HL-60 (cell line): ENCODE measurements around the gene DHDH.

ENCODE experiments used
- DNase-seq, 2 experiments: peaks; one replicate each; pipeline ENCODE4 v3.0.0-alpha.2; 2010 to 2020; ENCODE audit warnings: low read depth in 1 of 2, low spot score in 1 of 2
- H3K27ac ChIP-seq: fragments of 250-450 bp; sonication (Bioruptor Pico); replicated peaks from 2 replicates; pipeline ENCODE4 v1.5.1; 2020; ENCODE audit warnings: mild to moderate bottlenecking, moderate library complexity
- H3K27me3 ChIP-seq: fragments of 250-450 bp; sonication (Bioruptor Pico); 2 replicates; pipeline ENCODE4 v1.5.1; 2021; ENCODE audit warnings: mild to moderate bottlenecking, moderate library complexity; ENCODE audit not compliant: insufficient read depth, poor library complexity, severe bottlenecking
- H3K4me3 ChIP-seq: replicated peaks from 2 replicates; pipeline ENCODE4 v1.5.1; 2011; ENCODE audit warnings: mild to moderate bottlenecking, control low read depth, low read length; ENCODE audit not compliant: insufficient read depth
- GABPA ChIP-seq: IDR thresholded peaks from 2 replicates; pipeline ENCODE4 v1.6.1; 2012; ENCODE audit warnings: low read depth
- POLR2AphosphoS5 ChIP-seq: IDR thresholded peaks from 2 replicates; pipeline ENCODE4 v1.6.1; 2012; ENCODE audit warnings: low read depth
- REST ChIP-seq: IDR thresholded peaks from 2 replicates; pipeline ENCODE4 v1.6.1; 2012; ENCODE audit warnings: low read depth; ENCODE audit not compliant: insufficient replicate concordance
- SPI1 ChIP-seq: IDR thresholded peaks from 2 replicates; pipeline ENCODE4 v1.6.1; 2012; ENCODE audit warnings: low read depth, mild to moderate bottlenecking, borderline replicate concordance
- TF ChIP-seq, protein P1 (sequence below): IDR thresholded peaks from one replicate; pipeline ENCODE4 v1.5.1; 2011; ENCODE audit warnings: low read length, control low read depth, inconsistent platforms; ENCODE audit not compliant: insufficient read depth

Gene DHDH

DNA sequence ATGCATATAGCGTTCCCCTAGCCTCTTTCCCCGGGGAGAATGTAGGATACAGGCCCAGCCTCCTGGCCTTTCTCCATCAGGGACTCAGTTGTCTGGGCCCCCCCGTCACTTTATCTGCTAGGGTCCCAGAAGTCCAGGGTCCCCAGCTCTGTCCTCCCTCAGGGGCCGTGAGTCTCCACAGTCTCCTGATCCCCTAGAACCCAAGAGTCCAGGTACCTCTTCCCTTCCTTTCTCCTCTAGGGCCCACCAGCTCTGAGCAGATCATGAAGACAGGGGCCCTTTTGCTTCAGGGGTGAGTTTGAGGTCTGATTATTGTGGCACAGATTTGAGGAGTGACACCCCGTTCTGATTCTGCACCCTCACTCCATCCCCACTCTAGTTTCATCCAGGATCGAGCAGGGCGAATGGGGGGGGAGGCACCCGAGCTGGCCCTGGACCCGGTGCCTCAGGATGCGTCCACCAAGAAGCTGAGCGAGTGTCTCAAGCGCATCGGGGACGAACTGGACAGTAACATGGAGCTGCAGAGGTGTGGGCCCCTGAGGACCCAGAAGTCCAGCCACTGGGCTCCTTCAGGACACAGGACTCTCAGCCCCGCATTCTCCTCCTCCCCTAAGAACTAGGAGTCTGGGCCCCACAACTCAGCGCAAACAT lies 21.9 kb downstream of the DHDH start:
- DNase-seq: no peak
- no peaks in the 10 kb centered on the region for H3K27me3 ChIP-seq
- peak overlapping the region; percentile 77 for H3K27ac ChIP-seq
- TF ChIP-seq SPI1 (no peak), REST (no peak), POLR2AphosphoS5 (no peak), GABPA (no peak)
- TF ChIP-seq, protein P1, sequence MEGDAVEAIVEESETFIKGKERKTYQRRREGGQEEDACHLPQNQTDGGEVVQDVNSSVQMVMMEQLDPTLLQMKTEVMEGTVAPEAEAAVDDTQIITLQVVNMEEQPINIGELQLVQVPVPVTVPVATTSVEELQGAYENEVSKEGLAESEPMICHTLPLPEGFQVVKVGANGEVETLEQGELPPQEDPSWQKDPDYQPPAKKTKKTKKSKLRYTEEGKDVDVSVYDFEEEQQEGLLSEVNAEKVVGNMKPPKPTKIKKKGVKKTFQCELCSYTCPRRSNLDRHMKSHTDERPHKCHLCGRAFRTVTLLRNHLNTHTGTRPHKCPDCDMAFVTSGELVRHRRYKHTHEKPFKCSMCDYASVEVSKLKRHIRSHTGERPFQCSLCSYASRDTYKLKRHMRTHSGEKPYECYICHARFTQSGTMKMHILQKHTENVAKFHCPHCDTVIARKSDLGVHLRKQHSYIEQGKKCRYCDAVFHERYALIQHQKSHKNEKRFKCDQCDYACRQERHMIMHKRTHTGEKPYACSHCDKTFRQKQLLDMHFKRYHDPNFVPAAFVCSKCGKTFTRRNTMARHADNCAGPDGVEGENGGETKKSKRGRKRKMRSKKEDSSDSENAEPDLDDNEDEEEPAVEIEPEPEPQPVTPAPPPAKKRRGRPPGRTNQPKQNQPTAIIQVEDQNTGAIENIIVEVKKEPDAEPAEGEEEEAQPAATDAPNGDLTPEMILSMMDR: no peak
- H3K4me3 ChIP-seq: peak overlapping the region; percentile 96

DNA sequence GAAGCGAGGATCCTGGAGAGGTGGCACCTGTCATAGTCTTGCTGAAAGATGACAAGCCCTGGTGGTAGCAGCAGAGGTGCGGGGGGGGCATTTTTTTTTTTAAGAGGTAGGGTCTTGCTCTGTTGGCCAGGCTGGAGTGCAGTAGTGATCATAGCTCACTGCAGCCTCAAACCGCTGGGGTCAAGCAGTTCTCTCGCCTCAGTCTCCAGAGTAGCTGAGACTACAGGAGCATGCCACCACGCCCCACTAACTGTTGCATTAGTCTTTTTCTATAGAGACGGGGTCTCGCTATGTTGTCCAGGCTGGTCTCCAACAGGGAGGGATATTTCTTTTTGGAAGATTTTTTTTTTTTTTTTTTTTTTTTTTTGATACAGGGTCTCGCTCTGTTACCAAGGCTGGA lies 24.5 kb downstream of the DHDH start:
- no peak overlapping the region for H3K27ac ChIP-seq
- no peak for TF ChIP-seq SPI1
- no peak for TF ChIP-seq REST
- TF ChIP-seq, protein P1: no peak
- TF ChIP-seq POLR2AphosphoS5: no peak
- no peak for TF ChIP-seq GABPA
- DNase-seq: no peak

DNA sequence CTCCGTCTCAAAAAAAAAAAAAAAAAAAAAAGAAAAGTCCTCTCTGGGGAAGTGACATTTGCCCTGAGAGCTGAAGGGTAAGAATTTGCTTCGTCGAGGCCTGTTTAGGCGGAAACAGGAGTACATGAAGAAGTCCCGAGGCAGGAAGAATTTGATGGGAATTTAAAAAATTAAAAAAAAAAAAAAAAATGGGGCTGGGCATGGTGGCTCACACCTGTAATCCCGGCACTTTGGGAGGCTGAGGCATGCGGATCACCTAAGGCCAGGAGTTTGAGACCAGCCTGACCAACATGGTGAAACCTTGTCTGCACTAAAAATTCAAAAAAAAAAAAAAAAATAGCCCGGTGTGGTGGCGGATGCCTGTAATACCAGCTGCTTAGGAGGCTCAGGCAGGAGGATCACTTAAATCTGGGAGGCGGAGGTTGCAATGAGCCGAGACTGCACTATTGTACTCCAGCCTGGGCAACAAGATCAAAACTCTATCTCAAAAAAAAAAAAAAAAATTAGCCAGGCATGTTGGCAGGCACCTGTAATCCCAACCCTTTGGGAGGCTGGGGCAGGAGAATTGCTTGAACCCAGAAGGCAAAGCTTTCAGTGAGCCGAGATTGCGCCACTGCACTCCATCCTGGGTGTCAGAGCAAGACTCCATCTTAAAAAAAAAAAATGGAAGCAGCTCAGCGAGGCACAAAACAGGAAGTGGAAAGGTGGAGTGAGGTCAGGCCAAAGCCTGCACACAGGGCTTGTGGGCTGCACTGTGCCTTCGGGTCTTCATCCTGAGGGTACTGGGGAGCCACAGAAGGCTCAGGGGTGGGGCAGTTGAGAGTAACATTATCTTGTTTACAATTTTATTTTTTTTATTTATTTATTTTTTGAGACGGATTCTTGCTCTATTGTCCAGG lies 26.1 kb downstream of the DHDH start:
- peak overlapping the region; percentile 60 for H3K27ac ChIP-seq

More for the DNA sequence above, 24.5 kb downstream of the DHDH start:
- no peaks in the 10 kb centered on the region for H3K27me3 ChIP-seq
- H3K4me3 ChIP-seq: no peak overlapping the region

GRCh38 chr19:48961051-48961649 lies 27.7 kb downstream of the DHDH start:
- no peak overlapping the region for H3K4me3 ChIP-seq
- TF ChIP-seq, protein P1: no peak
- no peak for TF ChIP-seq POLR2AphosphoS5
- no peak for TF ChIP-seq REST
- TF ChIP-seq SPI1: no peak
- no peak for TF ChIP-seq GABPA
- no peaks in the 10 kb centered on the region for H3K27me3 ChIP-seq
- DNase-seq: no peak
- peak overlapping the region; percentile 93 for H3K27ac ChIP-seq

More for the DNA sequence above, 26.1 kb downstream of the DHDH start:
- peak; percentile 74 to 89 for DNase-seq
- TF ChIP-seq POLR2AphosphoS5 (peak; percentile 33; the same call in 1 of the 2 replicates), GABPA (no peak), SPI1 (peak; percentile 93)
- Histone ChIP-seq H3K4me3 (no peak overlapping the region), H3K27me3 (no peaks in the 10 kb centered on the region)
